Suppressor macrophage (primary cell): ENCODE data around the gene ZNF185.

ENCODE experiments used
- DNase-seq, 4 experiments: peaks; one replicate each; pipeline ENCODE4 v3.0.0-alpha.2; 2020 to 2022

ZNF185 gene

DNA sequence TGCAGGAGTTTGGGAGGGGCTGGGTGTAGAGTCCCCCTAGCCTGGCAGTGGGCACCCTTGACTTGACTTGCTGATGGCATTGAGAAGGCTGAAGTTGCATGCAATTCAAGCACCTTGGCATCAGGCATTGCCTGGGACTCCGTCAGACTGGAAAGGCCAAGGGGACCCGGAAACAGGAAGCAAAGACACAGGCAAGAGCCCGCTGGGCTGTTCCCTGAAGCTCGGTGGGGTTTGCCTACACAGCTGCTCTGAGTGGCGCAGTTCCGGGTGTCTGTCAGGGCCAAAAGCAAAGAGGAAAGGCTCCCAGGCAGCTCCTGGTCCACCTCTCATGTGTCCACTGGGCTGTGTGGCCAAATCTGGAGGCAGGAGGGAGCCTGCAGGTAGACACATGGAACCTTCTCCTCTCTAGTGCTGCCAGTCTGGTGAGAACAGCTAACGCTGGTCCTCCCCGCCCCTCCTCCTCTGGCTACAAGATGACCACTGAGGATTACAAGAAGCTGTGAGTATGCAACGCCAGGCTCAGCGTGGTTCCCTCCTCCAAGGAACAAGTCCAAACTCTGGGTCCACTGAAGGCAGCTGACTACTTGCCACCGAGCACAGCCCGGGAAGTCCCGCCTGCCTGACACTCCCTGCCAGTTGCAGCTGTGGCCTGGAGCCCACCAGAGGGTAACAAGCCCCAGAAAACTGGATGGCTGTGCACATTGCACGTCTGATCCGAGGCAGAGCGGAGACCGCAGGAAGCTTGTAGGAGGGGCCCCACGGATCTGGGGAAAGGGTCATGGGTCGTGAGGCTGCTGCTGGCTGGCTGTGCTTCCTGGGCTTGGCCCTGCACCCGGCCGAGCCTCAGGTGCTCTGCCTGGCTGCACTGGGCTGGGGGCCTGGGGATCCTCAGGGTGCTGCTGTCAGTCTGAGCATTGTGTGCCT lies 20.1 kb downstream of the ZNF185 start:
- peak; percentile 26 to 56 (median 54) for DNase-seq

- peak in 1 of 4 experiments; percentile 15 for DNase-seq
Measured at GRCh38 chrX:152918707-152919106, 20.8 kb downstream of the ZNF185 start.

GRCh38 chrX:152923599-152923998 lies 25.7 kb downstream of the ZNF185 start:
- DNase-seq: no peak

- no peak for DNase-seq
Measured at GRCh38 chrX:152925835-152926234, 28.0 kb downstream of the ZNF185 start.

DNA sequence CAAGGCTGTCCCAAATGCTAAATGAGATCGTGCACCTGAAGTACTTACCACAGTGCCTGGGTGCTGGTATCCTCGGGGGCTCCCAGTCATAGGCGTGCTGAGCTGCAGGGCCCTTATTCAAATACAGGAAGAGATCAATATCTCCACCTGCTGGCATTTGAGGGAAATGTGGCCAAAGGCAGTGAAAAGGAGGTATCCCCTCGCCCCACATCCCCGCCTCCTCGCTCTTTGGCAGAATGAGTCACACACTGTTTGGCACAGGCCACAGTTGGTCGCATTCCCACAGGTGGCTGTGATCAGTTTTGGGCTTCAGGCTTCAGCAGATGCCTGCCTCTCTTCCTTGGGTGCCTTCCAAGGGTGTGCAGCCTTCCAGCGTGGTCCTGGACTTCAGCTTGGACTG lies 28.4 kb downstream of the ZNF185 start:
- DNase-seq: peak; percentile 44 to 61 (median 57)

- peak in 3 of 4 experiments; percentile 6 to 32 (median 14) for DNase-seq
Measured at GRCh38 chrX:152926923-152927322, 29.1 kb downstream of the ZNF185 start.

DNA sequence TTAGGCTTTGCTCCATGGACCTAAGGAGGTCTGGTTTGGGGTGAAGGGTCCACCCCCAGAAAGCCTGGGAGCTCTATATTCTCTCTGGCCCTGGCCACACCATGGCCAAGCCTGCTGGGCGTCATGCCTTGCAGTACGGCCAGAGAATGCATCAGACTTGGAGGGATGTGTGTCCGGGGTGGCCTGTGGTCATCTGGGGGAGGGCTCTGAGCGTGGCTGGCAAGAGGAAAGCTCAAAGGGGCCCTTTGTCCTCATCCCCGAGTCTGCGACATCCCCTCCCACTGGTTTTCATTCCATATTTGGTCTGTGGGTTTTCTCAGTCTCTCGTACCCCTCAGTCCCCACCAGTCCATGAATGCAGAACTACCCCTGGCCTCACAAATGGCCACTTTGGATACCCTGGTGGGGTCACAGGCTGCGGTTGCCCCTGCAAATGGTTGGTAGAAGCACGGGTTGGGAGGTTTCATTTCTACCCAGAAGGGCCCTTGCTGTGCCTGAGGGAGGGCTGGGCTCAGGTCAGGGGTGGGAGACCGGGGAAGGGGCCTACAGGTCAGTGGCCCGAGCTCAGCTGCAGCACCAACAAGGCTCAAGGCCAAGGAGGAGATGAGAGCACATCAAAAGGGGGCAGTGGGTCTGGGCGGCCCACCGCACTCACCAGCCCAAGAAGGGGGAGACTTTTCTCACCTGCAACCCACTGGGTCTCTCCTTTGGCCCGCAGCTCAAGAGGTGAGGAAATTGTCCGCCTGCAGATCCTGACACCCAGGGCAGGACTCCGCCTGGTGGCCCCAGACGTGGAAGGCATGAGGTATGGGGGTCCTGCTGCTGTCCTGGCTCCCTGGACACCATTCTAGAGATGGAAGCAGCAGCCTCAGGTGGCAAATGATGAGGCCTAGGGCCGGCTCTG lies 30.2 kb downstream of the ZNF185 start:
- no peak for DNase-seq

DNA sequence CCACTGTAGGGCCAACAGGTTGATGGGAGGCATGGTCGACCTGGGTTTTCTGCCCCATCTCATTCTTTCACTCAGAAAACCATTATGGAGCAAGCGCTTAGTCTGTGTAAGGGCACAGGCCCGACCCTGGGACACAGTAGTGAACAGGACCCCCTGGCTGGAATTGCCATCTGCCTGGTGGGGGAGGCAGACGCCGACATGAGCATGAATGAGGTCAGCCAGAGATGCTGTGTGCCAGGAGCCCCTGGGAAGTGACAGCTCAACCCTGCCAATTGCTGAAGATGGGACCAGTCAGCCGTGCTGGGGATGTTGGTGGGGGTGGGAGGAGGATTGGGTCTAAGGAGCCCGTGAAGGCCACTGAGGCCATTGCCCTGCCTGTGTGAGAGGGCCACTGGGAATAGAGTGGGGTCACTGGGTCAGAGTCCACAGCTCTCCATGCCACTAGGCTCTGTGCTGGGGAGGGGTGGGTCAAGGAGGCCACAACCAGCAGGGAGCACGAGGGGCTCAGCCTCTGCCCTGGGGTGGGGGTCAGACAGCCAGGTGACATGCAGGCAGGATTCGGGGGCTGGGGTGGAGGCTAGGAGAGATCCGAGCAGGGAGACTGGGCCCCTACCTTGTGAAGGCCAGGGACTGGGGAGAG lies 31.0 kb downstream of the ZNF185 start:
- no peak for DNase-seq

DNA sequence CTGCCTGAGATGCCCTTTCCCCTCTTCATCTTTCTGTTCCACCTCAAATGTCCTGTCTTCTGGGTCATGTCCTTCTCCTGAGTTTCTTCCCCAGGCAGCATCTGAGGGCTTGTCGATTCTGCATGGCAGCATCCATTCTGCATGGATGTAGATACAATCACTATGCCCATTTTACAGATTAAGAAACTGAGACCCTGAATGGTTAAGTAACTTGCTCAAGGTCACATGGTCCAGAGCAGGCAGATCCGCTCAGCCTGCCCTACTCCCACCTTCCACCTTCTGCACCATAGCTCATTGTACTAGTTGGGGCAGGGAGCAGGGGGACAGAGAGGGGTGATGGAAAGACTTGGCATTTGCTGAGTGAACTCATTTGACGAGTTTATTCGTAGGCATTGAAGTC lies 32.0 kb downstream of the ZNF185 start:
- DNase-seq: no peak

DNA sequence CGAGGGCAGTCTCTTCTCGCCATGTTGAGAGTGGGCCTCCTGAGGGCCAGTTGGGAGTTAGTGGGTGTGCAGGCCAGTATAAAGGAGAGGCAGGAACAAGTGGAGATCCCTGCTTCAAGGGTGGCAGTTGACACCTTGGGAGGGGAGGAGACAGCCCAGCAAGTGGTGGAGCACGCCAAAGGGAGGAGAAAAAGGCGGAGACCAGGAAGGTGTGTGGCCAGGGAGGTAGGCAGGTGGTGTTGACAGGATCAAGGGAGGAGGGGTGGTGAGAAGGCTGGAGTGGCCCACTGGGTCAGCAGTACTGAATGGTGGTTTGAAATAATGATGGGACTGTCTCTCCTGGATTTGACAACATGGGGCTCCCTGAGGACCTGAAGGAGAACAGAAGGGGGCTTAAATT lies 32.6 kb downstream of the ZNF185 start:
- no peak for DNase-seq

DNA sequence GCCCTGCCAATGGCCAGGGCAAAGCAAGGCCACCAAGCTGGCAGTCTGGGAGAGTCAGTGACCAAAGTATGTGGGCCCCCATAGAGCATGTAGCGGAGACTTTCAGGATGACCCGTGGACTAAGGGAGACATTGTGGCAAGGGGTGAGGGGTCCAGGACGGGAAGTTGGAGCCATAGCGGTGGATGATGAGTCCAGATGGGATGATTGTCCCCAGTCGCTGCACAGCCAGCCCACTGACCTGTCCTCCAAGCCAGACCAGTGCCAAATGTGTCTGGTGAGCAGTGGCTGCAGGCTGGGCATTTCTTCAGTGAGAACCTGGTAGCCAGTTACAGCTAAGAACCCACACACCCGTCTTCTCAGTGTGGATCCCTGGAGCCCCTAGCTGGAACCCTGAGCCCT lies 34.3 kb downstream of the ZNF185 start:
- DNase-seq: no peak

DNA sequence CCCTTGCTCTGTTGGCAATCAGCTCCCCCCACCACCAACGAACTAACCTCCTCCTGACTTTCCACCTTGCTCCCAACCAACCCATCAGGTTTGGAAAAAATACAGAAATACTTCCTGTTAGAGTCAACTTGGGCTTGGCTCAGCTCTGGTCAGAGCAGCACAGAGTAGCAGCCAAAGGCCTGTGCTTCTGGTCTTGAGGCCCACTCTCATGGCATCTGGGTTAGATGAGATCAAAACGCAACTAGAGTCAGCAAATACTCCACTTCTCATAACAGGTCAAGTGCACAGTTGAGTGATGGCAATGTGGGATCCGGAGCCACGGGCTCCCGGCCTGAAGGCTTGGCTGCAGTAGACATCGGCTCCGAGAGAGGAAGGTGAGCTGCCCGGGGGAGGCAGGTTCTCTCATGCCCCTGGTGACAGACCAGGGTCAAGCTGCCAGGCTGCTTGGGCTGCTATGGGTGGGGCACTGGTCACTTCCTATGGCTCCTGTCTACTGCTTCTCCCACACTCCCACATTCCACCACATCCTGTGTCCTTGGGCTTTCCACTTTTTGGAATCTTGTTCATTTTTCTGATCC lies 34.8 kb downstream of the ZNF185 start:
- DNase-seq: no peak

DNA sequence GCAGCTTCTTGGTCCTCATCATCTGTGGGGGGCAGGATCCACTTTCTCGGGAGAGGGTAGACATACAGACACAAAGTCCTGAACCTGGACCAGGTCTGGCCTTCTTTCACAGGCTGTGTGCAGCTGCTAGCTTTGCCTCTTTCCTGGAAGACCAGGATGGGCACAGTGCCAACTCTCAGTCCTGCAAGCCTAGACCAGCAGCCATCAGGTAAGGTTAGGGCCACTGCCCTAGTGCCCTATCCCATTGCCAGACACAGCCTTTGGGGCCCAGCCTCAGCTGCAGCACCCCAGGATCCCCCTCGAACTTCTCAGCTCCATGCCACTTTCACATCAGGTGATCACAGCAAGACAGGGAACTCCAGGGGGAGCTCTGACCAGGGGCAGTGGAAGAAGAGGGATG lies 38.4 kb downstream of the ZNF185 start:
- DNase-seq: no peak

DNA sequence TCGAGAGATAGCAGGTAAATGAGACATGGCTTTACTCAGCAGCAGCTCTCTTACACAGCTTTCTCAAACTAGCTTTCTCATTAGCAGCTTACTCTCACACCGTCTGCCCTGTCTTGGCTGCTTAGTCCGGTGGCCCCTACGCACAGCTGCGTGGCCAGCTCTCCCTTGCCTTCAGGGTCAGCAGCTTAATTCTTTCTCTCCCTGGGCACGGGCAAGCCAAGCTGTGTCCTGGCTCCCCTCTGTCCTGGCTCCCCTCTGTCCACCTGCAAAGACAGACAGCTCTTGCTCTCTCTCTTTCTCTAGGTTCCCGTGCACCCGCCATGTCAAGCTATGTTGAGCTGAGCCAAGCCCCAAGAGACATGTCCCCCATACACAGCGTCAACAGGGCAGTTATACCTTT lies 39.4 kb downstream of the ZNF185 start:
- no peak for DNase-seq

DNA sequence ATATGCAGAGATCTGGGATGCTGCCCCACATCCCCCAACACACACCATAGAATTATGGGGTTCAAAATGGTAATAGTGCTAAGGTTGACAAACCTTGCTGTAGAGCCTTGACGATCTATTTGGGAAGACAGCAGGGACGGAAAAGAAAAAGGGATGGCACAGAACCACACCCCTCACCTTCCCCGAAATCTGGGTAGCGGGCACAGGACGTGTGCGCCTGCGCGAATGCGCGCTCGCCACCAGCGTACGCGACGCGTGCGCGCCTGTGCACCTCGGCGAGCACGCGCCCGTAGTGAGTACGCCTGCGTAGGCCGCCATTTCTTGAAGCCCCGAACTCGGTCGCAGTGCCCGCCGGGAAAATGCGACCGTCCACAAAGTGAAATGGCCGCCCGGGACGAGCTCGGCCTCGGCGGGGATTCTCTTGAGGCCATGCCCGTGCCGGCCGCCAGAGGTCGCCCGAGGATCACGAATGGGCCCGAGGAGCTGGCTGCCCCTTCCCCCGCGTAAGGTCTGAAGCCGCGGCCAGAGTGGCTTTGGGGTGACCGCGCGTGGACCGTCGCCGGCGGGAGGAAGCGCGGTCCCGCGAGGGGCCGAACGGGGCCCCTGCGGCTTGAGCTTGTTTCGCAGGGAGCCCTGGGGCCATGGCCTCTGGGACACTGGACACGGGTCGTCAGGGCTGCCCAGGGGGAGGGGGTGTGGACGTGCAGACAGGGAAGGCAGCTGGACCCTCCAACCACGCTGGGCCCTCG lies 43.6 kb downstream of the ZNF185 start:
- peak; percentile 95 to 97 (median 96) for DNase-seq

GRCh38 chrX:152942077-152942442 lies 44.2 kb downstream of the ZNF185 start:
- peak in 1 of 4 experiments; percentile 1 for DNase-seq

DNA sequence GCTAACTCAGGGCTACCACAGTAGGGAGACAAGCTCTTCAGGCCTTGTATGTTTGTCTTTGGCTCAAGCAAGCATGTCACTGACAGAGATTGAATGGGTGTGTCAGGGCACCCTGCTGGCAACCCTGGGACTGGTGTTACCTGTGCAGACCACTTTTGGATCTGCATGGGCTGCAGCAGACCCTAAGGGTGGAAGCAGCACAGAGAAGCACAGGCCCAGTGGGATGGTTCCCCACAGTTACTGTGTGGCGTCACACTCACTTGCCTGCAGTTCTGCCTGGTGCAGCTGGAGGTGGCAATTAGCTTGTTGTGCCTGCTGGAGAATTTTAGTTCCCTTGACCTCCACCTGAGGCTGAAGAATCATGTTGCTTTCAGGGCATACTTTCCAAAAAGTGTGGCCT lies 46.0 kb downstream of the ZNF185 start:
- no peak for DNase-seq

GRCh38 chrX:152945021-152945979 lies 47.4 kb downstream of the ZNF185 start:
- DNase-seq: no peak

GRCh38 chrX:152946681-152947080 lies 48.8 kb downstream of the ZNF185 start:
- DNase-seq: no peak
